Pancreas (tissue), 10 donors: Measurements from ENCODE around the gene MYL2. TPM values are rescaled to one million over a fixed set of nuclear protein-coding genes. Genes with fewer than 3 reads are reported as not detected.

Source experiments
- ATAC-seq, 4 donors: fragments of 200-7000 bp; cut with Tn5 transposase; one replicate each; pipeline versions ENCODE4 v1.8.0 to v1.9.1; 2020; ENCODE audit warnings: mild to moderate bottlenecking in 4 of 4, moderate library complexity in 4 of 4
- DNase-seq, 6 donors: peaks; one replicate each; pipeline ENCODE4 v3.0.0-alpha.2; 2020
- FAIRE-seq: peaks from 2 replicates; lab custom pipeline; 2012; peaks lifted over from hg19 to GRCh38; lab: Jason Lieb, UNC
- H3K27ac ChIP-seq, 4 donors: fragments of 200-600 bp; sonication (generic); 1 replicate in 3 of 4; 2 replicates in 1 of 4; pipeline versions ENCODE4 v1.5.0 to v1.8.0; 2020
- H3K27me3 ChIP-seq, 4 donors: fragments of 200-600 bp; one replicate each; pipeline ENCODE4 v1.8.0; 2021
- H3K36me3 ChIP-seq, 3 donors: fragments of 200-600 bp; sonication (generic) in 1 of 3; one replicate each; pipeline versions ENCODE4 v1.5.0 to v1.8.0; 2020 to 2021
- H3K4me1 ChIP-seq, 3 donors: fragments of 200-600 bp; one replicate each; pipeline ENCODE4 v1.8.0; 2021
- H3K4me3 ChIP-seq, 4 donors: fragments of 200-600 bp; sonication (generic) in 2 of 4; one replicate each; pipeline versions ENCODE4 v1.5.0 to v1.8.0; 2020 to 2021
- H3K9me3 ChIP-seq, 4 donors: fragments of 200-600 bp; one replicate each; pipeline ENCODE4 v1.8.0; 2021
- CTCF ChIP-seq, 4 donors: fragments of 200-600 bp; sonication (generic) in 3 of 4; IDR thresholded peaks; one replicate each; pipeline versions ENCODE4 v1.5.0 to v1.8.0; 2021; ENCODE audit warnings: antibody characterized with exemption in 4 of 4
- WGBS, 2 donors: extraction: QIAGEN DNeasy Blood & Tissue Kit; methylation state at CpG; one replicate each; pipeline ENCODE4 v1.1.7; 2013; 5-methylcytosine and 5-hydroxymethylcytosine counted together
- intact Hi-C, 3 donors: fragments of 100-400 bp; cut with DNase I; formaldehyde crosslinking; loops; one replicate each; pipeline versions ENCODE4 v1.11.1 to v1.14.2; 2022
- polyA plus RNA-seq, 2 donors: library from polyadenylated mRNA; stranded (reverse); fragments of 200-250 nt; gene quantifications; one replicate each; pipeline ENCODE4 v1.2.3, GENCODE V29; 2013
- total RNA-seq, 6 donors: library from RNA; stranded (reverse); fragmentation: NEBNext Ultra II Directional in 4 of 6; extraction: Animal tissue kit (Norgen Biotek cat#: 25700) in 4 of 6; gene quantifications; one replicate each; pipeline versions ENCODE4 v1.2.1 to v1.2.4, GENCODE V29; 2021 to 2023
- donor health status: healthy with polysubstance abuse.
- donor health status: DM: no; HTN: no; CAD: no; lungs with moderate emphysema.
- donor health status: DM: no; HTN: no; CAD: no.
- donor health status: control.
- donor health status: control.
- donor health status: Bipolar disorder and iron deficiency.
- donor health status: DM: yes; HTN: yes; CAD: no.
- donor health status: DM: no; HTN: no; CAD: no.
- donor health status: DM: no; HTN: no; CAD: no.
- donor health status: DM: yes; HTN: yes; CAD: no.

MYL2 gene
- total and polyA plus RNA-seq, 8 donors: 1.6 to 12.0 (median 7.1) TPM; not detected in 5

DNA sequence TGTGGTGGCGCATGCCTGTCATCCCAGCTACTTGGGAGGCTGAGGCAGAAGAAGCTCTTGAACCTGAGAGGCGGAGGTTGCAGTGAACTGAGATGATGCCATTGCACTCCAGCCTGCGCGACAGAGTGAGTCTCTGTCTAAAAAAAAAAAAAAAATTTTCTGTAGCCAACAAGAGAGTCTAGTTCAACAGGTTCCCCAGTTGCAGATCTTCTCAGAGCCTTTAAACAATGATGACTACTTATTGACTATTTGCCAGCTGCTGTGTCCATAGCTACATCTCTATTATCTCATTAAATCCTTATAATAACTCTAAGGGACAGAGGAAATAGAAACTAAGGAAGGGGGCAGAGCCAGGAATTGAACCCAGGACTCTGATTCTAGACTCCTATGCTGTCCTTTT, 15.2 kb upstream of the MYL2 start:
- FAIRE-seq: no peak
- intact Hi-C loops: loop anchor here in 2 of 3 donors (10.0 kb wide), 2 partner anchors 369 to 379 kb away; no protein-coding TSS in a partner anchor
- H3K4me1 ChIP-seq: peaks cover 0 to 3% (median 0%) of the 10 kb centered on the region in 3 donors
- no peak overlapping the region for H3K27ac ChIP-seq
- H3K9me3 ChIP-seq: no peaks in the 10 kb centered on the region
- H3K4me3 ChIP-seq: no peak overlapping the region
- H3K27me3 ChIP-seq: no peaks in the 10 kb centered on the region
- DNase-seq: no peak
- no peak for ATAC-seq
- H3K36me3 ChIP-seq: no peaks in the 10 kb centered on the region
- no peak for TF ChIP-seq CTCF (IDR thresholded peaks at IDR 0.05)
- WGBS, 2 donors: 94 to 96% methylated on average over 4 of the region's 4 CpGs

- H3K27ac ChIP-seq: no peak overlapping the region
- FAIRE-seq (no peak), DNase-seq (no peak), ATAC-seq (no peak)
- intact Hi-C loops: loop anchor here in 2 of 3 donors (10.0 kb wide), 2 partner anchors 371 to 381 kb away; no protein-coding TSS in a partner anchor
- no peak for TF ChIP-seq CTCF (IDR thresholded peaks at IDR 0.05)
- peaks cover 0 to 3% (median 0%) of the 10 kb centered on the region in 3 donors for H3K4me1 ChIP-seq
- H3K27me3 ChIP-seq: no peaks in the 10 kb centered on the region
- 69 to 71% methylated on average over 3 of the region's 3 CpGs for WGBS, 2 donors
- no peaks in the 10 kb centered on the region for H3K9me3 ChIP-seq
- no peaks in the 10 kb centered on the region for H3K36me3 ChIP-seq
- H3K4me3 ChIP-seq: no peak overlapping the region
These were observed 13.9 kb upstream of the MYL2 start for GRCh38 chr12:110934093-110934852.

DNA sequence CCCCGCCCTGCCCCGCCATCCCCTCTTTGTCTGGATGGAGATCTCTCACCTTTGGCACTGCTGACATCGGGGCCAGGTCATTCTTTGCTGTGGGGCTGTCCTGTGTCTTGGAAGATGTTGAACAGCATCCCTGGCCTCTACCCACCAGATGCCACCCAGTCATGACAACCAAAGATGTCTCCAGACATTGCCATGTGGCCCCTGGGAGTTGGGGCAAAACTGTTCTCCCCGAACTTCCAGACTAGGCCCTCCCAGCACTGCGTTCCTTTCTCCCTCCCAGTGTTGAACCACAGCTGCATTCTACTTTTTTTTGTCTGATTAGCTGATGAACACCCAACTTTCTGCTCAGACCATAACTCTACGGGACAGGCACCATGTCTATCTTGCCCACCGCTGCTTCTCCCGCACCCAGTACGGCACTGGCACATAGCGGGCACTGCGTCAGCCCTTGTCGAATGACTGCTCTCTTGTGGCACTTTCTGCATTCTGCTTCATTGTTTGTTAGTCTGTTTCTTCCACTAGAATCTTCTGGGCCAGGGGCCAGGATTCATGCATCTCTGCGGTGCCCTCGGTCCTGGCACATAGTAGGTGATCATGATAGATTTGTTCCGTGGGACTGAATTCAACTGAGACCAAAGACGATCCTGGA, 13.1 kb upstream of the MYL2 start:
- no peak for FAIRE-seq
- no peak for TF ChIP-seq CTCF (IDR thresholded peaks at IDR 0.05)
- no peaks in the 10 kb centered on the region for H3K36me3 ChIP-seq
- no peak for ATAC-seq
- DNase-seq: no peak
- 87 to 91% methylated on average over 16 of the region's 16 CpGs for WGBS, 2 donors
- H3K27ac ChIP-seq: no peak overlapping the region
- no peaks in the 10 kb centered on the region for H3K27me3 ChIP-seq
- H3K9me3 ChIP-seq: no peaks in the 10 kb centered on the region
- intact Hi-C loops: loop anchor here in 2 of 3 donors (10.0 kb wide), 2 partner anchors 371 to 381 kb away; no protein-coding TSS in a partner anchor
- H3K4me3 ChIP-seq: no peak overlapping the region
- peaks cover 0 to 3% (median 0%) of the 10 kb centered on the region in 3 donors for H3K4me1 ChIP-seq

GRCh38 chr12:110932046-110932445, 11.7 kb upstream of the MYL2 start:
- H3K27me3 ChIP-seq: no peaks in the 10 kb centered on the region
- DNase-seq: no peak
- ATAC-seq: no peak
- no peak overlapping the region for H3K27ac ChIP-seq
- 28 to 30% methylated on average over 11 of the region's 11 CpGs for WGBS, 2 donors
- no peak for FAIRE-seq
- no peak overlapping the region for H3K4me3 ChIP-seq
- no peaks in the 10 kb centered on the region for H3K36me3 ChIP-seq
- intact Hi-C loops: loop anchor here in 2 of 3 donors (10.0 kb wide), 2 partner anchors 373 to 383 kb away; no protein-coding TSS in a partner anchor
- H3K9me3 ChIP-seq: no peaks in the 10 kb centered on the region
- no peak for TF ChIP-seq CTCF (IDR thresholded peaks at IDR 0.05)
- H3K4me1 ChIP-seq: peaks cover 0 to 3% (median 0%) of the 10 kb centered on the region in 3 donors
